Measurements from ENCODE around the gene COA8.
A peak's percentile ranks its signal among the peaks of the same experiment; 100 is the strongest.

The COA8 gene

DNA sequence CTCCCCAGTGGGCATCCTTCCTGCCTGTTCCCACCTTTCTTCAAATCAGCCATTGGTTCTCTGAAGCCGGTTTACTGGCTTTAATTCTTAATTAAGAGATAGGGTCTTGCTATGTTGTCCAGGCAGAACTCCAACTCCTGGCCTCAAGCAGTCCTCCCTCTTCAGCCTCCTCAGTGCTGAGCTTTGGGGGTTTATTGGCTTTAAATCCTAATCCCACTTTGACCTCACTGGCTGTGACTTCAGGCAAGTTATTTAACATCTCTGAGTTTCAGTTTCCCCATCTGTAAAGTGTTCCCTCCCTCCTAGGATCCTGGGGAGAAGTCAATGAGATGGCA, 35.9 kb upstream of the COA8 start:
- H3K4me3 ChIP-seq (ENCODE audit: control insufficient read depth, low read depth, low read length), result no peak overlapping the region
- TF ChIP-seq, protein P1, sequence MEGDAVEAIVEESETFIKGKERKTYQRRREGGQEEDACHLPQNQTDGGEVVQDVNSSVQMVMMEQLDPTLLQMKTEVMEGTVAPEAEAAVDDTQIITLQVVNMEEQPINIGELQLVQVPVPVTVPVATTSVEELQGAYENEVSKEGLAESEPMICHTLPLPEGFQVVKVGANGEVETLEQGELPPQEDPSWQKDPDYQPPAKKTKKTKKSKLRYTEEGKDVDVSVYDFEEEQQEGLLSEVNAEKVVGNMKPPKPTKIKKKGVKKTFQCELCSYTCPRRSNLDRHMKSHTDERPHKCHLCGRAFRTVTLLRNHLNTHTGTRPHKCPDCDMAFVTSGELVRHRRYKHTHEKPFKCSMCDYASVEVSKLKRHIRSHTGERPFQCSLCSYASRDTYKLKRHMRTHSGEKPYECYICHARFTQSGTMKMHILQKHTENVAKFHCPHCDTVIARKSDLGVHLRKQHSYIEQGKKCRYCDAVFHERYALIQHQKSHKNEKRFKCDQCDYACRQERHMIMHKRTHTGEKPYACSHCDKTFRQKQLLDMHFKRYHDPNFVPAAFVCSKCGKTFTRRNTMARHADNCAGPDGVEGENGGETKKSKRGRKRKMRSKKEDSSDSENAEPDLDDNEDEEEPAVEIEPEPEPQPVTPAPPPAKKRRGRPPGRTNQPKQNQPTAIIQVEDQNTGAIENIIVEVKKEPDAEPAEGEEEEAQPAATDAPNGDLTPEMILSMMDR (conservative IDR thresholded peaks at IDR 0.05; ENCODE audit: control insufficient read depth, insufficient read depth, low read depth, low read length), result no peak
- DNase-seq (ENCODE audit: low read depth), result no peak

DNA sequence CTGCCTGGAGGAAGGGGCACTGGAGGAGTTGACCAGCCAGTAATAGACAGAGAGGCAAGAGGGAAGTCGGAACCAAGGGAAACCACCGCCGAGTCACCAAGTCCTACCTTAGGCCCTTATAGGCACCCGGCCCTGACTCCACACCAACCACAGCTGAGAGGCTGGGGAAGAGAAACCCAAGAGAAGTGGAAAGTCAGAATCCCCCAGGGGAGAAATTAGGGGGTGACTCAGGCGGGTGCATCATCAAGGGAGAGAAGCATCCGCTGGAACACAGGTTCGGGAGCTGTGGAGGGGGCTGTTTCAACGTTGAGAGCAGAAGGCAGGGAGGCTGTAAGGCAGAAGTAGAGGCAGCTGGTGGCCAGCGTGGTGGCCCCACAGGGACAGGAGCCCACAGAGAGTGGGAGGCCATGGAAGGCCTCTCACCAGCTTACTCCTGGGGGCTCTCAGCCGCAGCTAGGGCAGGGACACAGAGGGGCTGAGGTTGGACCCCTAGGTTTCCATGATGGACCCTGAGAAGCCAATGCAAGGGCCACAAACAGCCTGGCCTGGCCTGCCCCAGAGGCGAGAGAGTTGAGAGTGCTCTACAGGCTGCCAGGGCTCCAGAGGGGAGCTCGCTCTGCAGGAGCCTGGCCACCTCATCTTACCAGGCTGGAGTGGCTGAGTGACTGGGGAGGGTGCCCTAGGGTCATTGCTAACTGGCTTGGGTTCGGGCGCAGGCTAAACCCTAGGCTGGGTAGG, 35.2 kb upstream of the COA8 start:
- TF ChIP-seq, protein P1 (conservative IDR thresholded peaks at IDR 0.05; ENCODE audit: control insufficient read depth, insufficient read depth, low read depth, low read length), result no peak
- peak overlapping the region; percentile 52 for H3K4me3 ChIP-seq (ENCODE audit: control insufficient read depth, low read depth, low read length)
- peak; percentile 82 for DNase-seq (ENCODE audit: low read depth)

DNA sequence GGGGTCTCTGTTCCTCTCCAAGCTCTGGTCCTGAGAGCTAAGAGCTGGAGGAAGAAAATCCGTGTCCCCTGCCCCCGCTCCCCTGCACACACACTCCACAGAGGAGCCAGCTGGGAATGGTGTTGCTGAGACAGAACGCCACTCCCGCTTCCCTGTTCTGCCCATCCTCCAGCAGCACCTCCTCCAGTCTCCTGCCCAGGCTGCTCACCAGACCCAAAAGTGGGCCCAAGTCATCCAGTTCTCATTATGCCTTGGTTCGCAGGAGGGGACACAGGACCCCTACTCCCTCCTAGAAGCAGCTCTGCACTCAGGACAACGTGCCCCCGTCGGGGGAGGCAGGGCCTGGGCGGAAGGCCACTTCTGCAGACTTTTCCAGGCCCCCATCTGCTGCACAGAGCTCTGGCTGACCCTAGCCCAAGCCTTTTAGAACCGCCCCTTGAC, 34.6 kb upstream of the COA8 start:
- DNase-seq (ENCODE audit: low read depth), result no peak
- H3K4me3 ChIP-seq (ENCODE audit: control insufficient read depth, low read depth, low read length), result peak overlapping the region; percentile 52
- TF ChIP-seq, protein P1 (conservative IDR thresholded peaks at IDR 0.05; ENCODE audit: control insufficient read depth, insufficient read depth, low read depth, low read length), result no peak

DNA sequence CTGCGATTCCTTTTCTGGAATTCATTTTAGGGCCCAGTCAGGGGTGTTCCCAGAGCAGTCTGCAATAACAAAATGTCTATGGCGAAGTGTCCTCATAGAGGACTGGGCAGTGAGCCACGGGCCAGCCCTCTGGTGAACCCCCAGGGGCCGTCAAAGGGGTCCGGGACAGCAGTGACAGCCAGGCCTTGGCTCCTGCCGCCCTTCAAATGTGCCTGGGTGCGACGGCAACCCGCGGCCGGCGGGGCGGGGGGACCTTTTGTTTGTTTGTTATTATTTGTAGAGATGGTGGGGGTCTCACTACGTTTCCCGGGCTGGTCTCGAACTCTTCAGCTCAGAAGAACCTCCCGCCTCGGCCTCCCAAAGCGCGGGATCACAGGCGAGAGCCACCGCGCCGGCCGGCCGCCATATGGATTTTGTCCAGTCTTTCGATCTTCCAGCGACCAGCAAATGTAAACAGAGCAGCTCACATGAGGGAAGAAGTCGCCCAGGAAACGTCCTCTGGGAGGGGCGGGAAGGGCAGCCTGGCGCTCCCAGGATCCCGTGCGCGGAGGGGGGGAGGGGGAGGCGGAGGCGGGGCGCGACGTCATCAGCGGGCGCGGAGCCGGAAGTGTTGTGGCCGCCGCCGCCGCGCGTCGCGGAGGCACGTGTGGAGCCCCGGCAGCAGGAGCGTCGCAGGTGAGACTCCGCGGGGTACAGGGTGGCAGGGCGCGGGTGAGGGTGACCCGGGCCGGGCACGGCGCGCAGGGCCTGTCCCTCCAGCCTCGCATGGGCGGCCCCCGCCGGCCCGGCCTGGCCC, 34.0 kb upstream of the COA8 start, which contains the start of gene TRMT61A:
Gene TRMT61A, plus strand, starts transcription at position 610 of the 796 bp plus-strand sequence. CDS start 783 bp downstream, outside the sequence.
- peak; percentile 92 for DNase-seq (ENCODE audit: low read depth)
- TF ChIP-seq, protein P1 (conservative IDR thresholded peaks at IDR 0.05; ENCODE audit: control insufficient read depth, insufficient read depth, low read depth, low read length), result no peak
- peak within 1 kb of the TSS; percentile 89 for H3K4me3 ChIP-seq (ENCODE audit: control insufficient read depth, low read depth, low read length)

DNA sequence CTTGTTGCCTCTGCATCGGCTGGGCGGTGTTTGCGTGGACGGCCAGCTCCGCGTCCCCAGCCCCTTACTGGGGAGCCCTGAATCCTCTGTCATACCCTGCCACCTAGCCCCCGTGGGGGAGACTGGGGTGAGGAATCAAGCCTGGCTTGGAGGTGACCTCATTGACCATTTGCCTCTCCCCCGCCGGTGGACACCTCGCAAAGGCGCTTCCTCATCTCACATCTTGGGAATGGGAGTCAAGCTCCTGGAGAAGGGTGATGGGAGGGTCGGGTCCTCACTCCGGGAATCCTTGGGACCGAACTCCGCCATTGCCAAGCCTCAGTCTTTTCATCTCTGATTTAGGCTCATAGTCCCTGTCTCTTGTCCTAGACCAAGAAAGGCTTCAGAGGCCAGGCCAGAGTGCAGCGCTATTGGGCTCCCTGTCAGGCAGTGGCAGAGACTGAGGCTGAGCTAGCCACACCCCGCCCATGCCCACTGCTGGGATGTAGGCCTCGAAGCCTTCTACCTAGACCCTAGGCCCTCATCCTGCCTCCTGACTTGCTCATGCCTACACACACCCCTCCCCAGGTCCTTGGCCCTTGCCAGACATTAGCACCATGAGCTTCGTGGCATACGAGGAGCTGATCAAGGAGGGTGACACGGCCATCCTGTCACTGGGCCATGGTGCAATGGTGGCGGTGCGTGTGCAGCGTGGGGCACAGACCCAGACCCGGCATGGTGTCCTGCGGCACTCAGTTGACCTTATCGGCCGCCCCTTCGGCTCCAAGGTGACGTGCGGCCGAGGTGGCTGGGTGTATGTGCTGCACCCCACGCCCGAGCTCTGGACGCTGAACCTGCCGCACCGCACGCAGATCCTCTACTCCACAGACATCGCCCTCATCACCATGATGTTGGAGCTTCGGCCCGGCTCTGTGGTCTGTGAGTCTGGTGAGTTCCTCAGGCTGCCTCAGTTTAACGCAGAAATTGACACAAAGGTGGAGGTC, 33.1 kb upstream of the COA8 start:
- no peak for DNase-seq (ENCODE audit: low read depth)
- TF ChIP-seq, protein P1 (conservative IDR thresholded peaks at IDR 0.05; ENCODE audit: control insufficient read depth, insufficient read depth, low read depth, low read length), result no peak
- H3K4me3 ChIP-seq (ENCODE audit: control insufficient read depth, low read depth, low read length), result peak overlapping the region; percentile 89

DNA sequence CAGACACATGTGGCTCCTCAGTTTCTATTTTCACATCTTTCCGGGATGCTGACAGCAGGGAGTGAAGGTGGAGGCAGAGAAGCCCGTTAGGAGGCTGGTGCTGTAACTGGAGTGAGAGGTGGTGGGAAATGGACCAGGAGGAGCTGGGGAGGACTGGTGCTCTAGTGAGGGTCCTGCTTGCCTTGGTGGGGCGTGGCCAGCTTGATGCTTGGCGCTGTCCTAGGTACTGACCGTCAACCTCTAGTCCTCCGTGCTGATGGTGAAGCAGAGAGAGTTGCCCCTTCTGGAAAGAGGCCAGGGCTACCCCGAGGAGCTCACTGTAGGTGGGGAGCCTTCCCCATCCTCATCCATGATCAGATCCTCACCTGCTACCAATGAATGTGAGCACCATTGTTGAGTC, 32.4 kb upstream of the COA8 start:
- no peak for DNase-seq (ENCODE audit: low read depth)
- TF ChIP-seq, protein P1 (conservative IDR thresholded peaks at IDR 0.05; ENCODE audit: control insufficient read depth, insufficient read depth, low read depth, low read length), result no peak
- H3K4me3 ChIP-seq (ENCODE audit: control insufficient read depth, low read depth, low read length), result no peak overlapping the region
